ENCODE results near the gene RPS5.

RPS5 gene

DNA sequence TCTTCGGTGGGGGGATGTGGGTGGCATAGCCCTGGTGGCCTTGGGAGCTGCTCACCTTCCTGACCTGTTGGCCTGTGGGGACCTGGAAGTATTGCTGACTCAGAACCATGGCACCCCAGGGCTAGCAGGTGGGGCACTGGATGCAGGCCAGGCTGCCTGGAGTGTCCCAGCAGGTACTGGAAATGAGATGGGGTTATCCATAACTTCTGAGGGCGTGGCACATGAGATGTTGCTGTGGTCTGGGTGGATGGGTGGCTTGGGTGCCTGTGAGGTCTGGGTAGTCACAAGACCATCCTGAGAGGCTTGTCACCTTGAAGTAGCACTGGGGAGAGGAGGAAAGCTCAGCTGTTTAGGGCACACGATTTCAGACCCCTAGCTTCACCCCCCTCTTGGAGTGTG is 7.8 kb downstream of the RPS5 start:
- Histone ChIP-seq H3K27me3 (ENCODE audit: insufficient read depth, low read length, poor library complexity) (no peaks in the 10 kb centered on the region), H3K9me3 (ENCODE audit: insufficient read depth, low read length, severe bottlenecking) (no peaks in the 10 kb centered on the region), H4K20me1 (ENCODE audit: insufficient read depth, low read length) (peaks cover 44% of the 10 kb centered on the region), H3K9ac (ENCODE audit: low read depth, low read length) (no peak overlapping the region), H3K4me3 (ENCODE audit: low read depth in 1 of 2, low read length in 2 of 2) (no peak overlapping the region), H2AFZ (ENCODE audit: low read depth, low read length) (no peak overlapping the region), H3K36me3 (ENCODE audit: insufficient read depth, low read length) (peaks cover 60% of the 10 kb centered on the region), H3K4me2 (ENCODE audit: insufficient read depth, low read length) (no peak overlapping the region), H3K27ac (ENCODE audit: low read length) (no peak overlapping the region), H3K4me1 (ENCODE audit: insufficient read depth, low read length) (peaks cover 12% of the 10 kb centered on the region; the same call in 1 of the 2 replicates), H3K79me2 (ENCODE audit: insufficient read depth, low read length) (peaks cover 29% of the 10 kb centered on the region)
- DNase-seq = no peak
- ATAC-seq (ENCODE audit: insufficient read depth, low read depth) = no peak; the same call in 2 of the 3 replicates
- TF ChIP-seq EZH2 (IDR thresholded peaks at IDR 0.05; ENCODE audit: borderline replicate concordance, low read depth, low read length, severe bottlenecking) = no peak
- TF ChIP-seq, protein P1, sequence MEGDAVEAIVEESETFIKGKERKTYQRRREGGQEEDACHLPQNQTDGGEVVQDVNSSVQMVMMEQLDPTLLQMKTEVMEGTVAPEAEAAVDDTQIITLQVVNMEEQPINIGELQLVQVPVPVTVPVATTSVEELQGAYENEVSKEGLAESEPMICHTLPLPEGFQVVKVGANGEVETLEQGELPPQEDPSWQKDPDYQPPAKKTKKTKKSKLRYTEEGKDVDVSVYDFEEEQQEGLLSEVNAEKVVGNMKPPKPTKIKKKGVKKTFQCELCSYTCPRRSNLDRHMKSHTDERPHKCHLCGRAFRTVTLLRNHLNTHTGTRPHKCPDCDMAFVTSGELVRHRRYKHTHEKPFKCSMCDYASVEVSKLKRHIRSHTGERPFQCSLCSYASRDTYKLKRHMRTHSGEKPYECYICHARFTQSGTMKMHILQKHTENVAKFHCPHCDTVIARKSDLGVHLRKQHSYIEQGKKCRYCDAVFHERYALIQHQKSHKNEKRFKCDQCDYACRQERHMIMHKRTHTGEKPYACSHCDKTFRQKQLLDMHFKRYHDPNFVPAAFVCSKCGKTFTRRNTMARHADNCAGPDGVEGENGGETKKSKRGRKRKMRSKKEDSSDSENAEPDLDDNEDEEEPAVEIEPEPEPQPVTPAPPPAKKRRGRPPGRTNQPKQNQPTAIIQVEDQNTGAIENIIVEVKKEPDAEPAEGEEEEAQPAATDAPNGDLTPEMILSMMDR (IDR thresholded peaks at IDR 0.05; ENCODE audit: borderline replicate concordance, extremely low read depth, low read length, poor library complexity, severe bottlenecking) = no peak

DNA sequence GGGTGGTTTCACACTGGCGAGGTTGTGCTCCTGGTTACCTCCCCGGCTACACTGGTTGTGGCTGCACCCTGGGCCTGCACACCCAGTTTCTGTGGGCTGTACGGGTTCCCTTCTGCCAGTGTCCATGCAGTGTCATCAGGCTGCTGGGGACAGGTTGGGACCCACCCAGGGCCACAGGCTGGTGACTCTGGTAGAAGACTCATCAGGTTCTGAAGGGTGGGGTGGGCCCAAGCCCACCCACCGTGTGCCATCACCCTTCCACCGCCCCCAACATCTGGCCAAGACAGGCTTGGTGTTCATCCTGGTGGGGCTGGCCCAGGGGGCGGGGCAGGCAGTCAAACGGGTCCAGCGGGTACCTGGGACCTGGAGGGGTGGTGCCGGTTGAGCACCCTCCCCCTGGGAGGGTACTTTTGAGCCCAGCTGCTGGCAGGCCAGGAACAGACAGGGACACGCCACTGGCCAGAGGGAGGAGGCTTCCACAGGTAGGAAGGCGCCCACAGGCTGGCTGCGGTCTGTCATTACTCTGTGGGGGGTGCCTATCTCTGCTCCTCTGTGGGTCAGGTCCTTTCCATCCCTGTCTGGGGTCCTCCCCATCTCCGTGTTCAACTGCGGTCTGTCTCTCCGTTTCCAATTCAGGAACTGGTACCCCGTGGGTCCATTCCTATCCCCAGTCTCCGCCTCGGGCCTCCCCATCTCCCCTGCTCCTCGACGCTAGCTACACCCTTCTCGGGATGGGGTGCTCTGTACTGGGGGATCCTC is 8.3 kb downstream of the RPS5 start, which contains the start of gene RNF225:
RNF225 (plus strand) TSS at position 437 of the 759 bp plus-strand sequence. CDS start 434 bp downstream, outside the sequence.
- no peak within 1 kb of the TSS for H3K9ac ChIP-seq (ENCODE audit: low read depth, low read length)
- peaks cover 23% of the 10 kb centered on the region for H3K79me2 ChIP-seq (ENCODE audit: insufficient read depth, low read length)
- peak; percentile 42 for ATAC-seq (ENCODE audit: insufficient read depth, low read depth)
- no peak within 1 kb of the TSS for H3K4me3 ChIP-seq (ENCODE audit: low read depth in 1 of 2, low read length in 2 of 2)
- H3K4me2 ChIP-seq (ENCODE audit: insufficient read depth, low read length) = no peak within 1 kb of the TSS
- peaks cover 41% of the 10 kb centered on the region for H4K20me1 ChIP-seq (ENCODE audit: insufficient read depth, low read length)
- no peaks in the 10 kb centered on the region for H3K9me3 ChIP-seq (ENCODE audit: insufficient read depth, low read length, severe bottlenecking)
- no peak within 1 kb of the TSS for H2AFZ ChIP-seq (ENCODE audit: low read depth, low read length)
- peaks cover 11% of the 10 kb centered on the region for H3K4me1 ChIP-seq (ENCODE audit: insufficient read depth, low read length)
- peaks cover 55% of the 10 kb centered on the region for H3K36me3 ChIP-seq (ENCODE audit: insufficient read depth, low read length)
- peak; percentile 41 for DNase-seq
- no peak for TF ChIP-seq EZH2 (IDR thresholded peaks at IDR 0.05; ENCODE audit: borderline replicate concordance, low read depth, low read length, severe bottlenecking)
- TF ChIP-seq, protein P1 (IDR thresholded peaks at IDR 0.05; ENCODE audit: borderline replicate concordance, extremely low read depth, low read length, poor library complexity, severe bottlenecking) = no peak
- H3K27ac ChIP-seq (ENCODE audit: low read length) = no peak within 1 kb of the TSS
- H3K27me3 ChIP-seq (ENCODE audit: insufficient read depth, low read length, poor library complexity) = no peaks in the 10 kb centered on the region

- Histone ChIP-seq H3K36me3 (ENCODE audit: insufficient read depth, low read length) (peaks cover 48% of the 10 kb centered on the region), H3K4me3 (ENCODE audit: low read depth in 1 of 2, low read length in 2 of 2) (no peak overlapping the region), H3K79me2 (ENCODE audit: insufficient read depth, low read length) (peaks cover 16% of the 10 kb centered on the region), H3K27ac (ENCODE audit: low read length) (no peak overlapping the region), H4K20me1 (ENCODE audit: insufficient read depth, low read length) (peaks cover 34% of the 10 kb centered on the region), H3K9ac (ENCODE audit: low read depth, low read length) (no peak overlapping the region), H3K4me1 (ENCODE audit: insufficient read depth, low read length) (peaks cover 11% of the 10 kb centered on the region), H3K4me2 (ENCODE audit: insufficient read depth, low read length) (no peak overlapping the region), H3K9me3 (ENCODE audit: insufficient read depth, low read length, severe bottlenecking) (no peaks in the 10 kb centered on the region), H3K27me3 (ENCODE audit: insufficient read depth, low read length, poor library complexity) (no peaks in the 10 kb centered on the region), H2AFZ (ENCODE audit: low read depth, low read length) (no peak overlapping the region)
- peak; percentile 10; the same call in 1 of the 3 replicates for ATAC-seq (ENCODE audit: insufficient read depth, low read depth)
- DNase-seq = no peak
- TF ChIP-seq, protein P1 (IDR thresholded peaks at IDR 0.05; ENCODE audit: borderline replicate concordance, extremely low read depth, low read length, poor library complexity, severe bottlenecking) = no peak
- TF ChIP-seq EZH2 (IDR thresholded peaks at IDR 0.05; ENCODE audit: borderline replicate concordance, low read depth, low read length, severe bottlenecking) = no peak
Observed at GRCh38 chr19:58395979-58396627, 9.0 kb downstream of the RPS5 start.
